HEK293 (cell line): ENCODE results near the gene PRPF19.
"Not testable (repeated sequence)": the region's sequence is repeated elsewhere in the genome, so short reads cannot be mapped to it uniquely, and the experiment has no call there.

Experiments
- CTCF ChIA-PET: fragments of 350-600 bp; formaldehyde crosslinking; extraction: SDS; loops from one replicate; lab custom pipeline; 2021; ENCODE audit warnings: antibody characterized with exemption; lab: Yijun Ruan, JAX
- POLR2A ChIA-PET: fragments of 300-600 bp; formaldehyde crosslinking; extraction: SDS; loops from one replicate; lab custom pipeline; 2020; ENCODE audit warnings: antibody characterized with exemption, inconsistent platforms; lab: Yijun Ruan, JAX
- H3K27ac ChIP-seq: fragments of 200-500 bp; sonication (Bioruptor generic); 2 replicates; pipeline ENCODE4 v1.5.1; 2014; ENCODE audit warnings: low read depth, low read length, control low read depth, inconsistent platforms; ENCODE audit errors: extremely low read depth
- H3K36me3 ChIP-seq, 2 experiments: fragments of 200-500 bp in 1 of 2; sonication (Bioruptor generic) in 1 of 2; 1 replicate in 1 of 2; 2 replicates in 1 of 2; pipeline ENCODE4 v1.5.1; 2014 to 2017; ENCODE audit warnings: inconsistent platforms in 2 of 2, low read length in 2 of 2; ENCODE audit not compliant: control insufficient read depth in 2 of 2, insufficient read depth in 1 of 2
- H3K4me1 ChIP-seq: fragments of 200-500 bp; sonication (Bioruptor generic); 2 replicates; pipeline ENCODE4 v1.5.1; 2014; ENCODE audit warnings: mild to moderate bottlenecking, low read length, inconsistent platforms; ENCODE audit not compliant: control insufficient read depth, insufficient read depth
- H3K4me3 ChIP-seq: 2 replicates; pipeline ENCODE4 v1.5.1; 2011; ENCODE audit warnings: low read depth, mild to moderate bottlenecking, control low read depth, low read length, moderate library complexity
- H3K9me3 ChIP-seq: fragments of 200-500 bp; sonication (Bioruptor generic); 2 replicates; pipeline ENCODE4 v1.5.1; 2014; ENCODE audit warnings: low read depth, low read length, inconsistent platforms; ENCODE audit not compliant: control insufficient read depth, insufficient read depth
- HOXD13 ChIP-seq: sonication (generic); formaldehyde crosslinking; IDR thresholded peaks from 2 replicates; pipeline ENCODE4 v1.8.0; 2022; ENCODE audit warnings: missing genetic modification reagents, borderline replicate concordance
- INSM2 ChIP-seq: fragments of 450-650 bp; formaldehyde crosslinking; IDR thresholded peaks from 2 replicates; pipeline ENCODE4 v1.5.1; 2016; ENCODE audit warnings: missing biosample characterization, missing genetic modification characterization
- KLF1 ChIP-seq: fragments of 450-650 bp; formaldehyde crosslinking; IDR thresholded peaks from 2 replicates; pipeline ENCODE4 v1.5.1; 2016; ENCODE audit warnings: missing biosample characterization, missing genetic modification characterization
- PRDM10 ChIP-seq: fragments of 450-650 bp; formaldehyde crosslinking; IDR thresholded peaks from 2 replicates; pipeline ENCODE4 v1.5.1; 2016; ENCODE audit warnings: missing biosample characterization, missing genetic modification characterization
- WT1 ChIP-seq: fragments of 450-650 bp; formaldehyde crosslinking; IDR thresholded peaks from 2 replicates; pipeline ENCODE4 v1.5.1; 2016; ENCODE audit warnings: missing biosample characterization, missing genetic modification characterization
- ZBTB20 ChIP-seq: fragments of 450-650 bp; formaldehyde crosslinking; IDR thresholded peaks from 2 replicates; pipeline ENCODE4 v1.5.1; 2016; ENCODE audit warnings: missing biosample characterization, missing genetic modification characterization
- ZFP69B ChIP-seq: fragments of 450-650 bp; formaldehyde crosslinking; IDR thresholded peaks from 2 replicates; pipeline ENCODE4 v1.5.1; 2016; ENCODE audit warnings: missing biosample characterization, missing genetic modification characterization
- ZIC2 ChIP-seq: fragments of 450-650 bp; formaldehyde crosslinking; IDR thresholded peaks from 2 replicates; pipeline ENCODE4 v1.5.1; 2016; ENCODE audit warnings: missing biosample characterization, missing genetic modification characterization
- ZNF16 ChIP-seq: fragments of 450-650 bp; formaldehyde crosslinking; IDR thresholded peaks from 2 replicates; pipeline ENCODE4 v1.5.1; 2016; ENCODE audit warnings: low read depth, missing biosample characterization, missing genetic modification characterization
- ZNF18 ChIP-seq: fragments of 450-650 bp; formaldehyde crosslinking; IDR thresholded peaks from 2 replicates; pipeline ENCODE4 v1.5.1; 2016; ENCODE audit warnings: missing biosample characterization, missing genetic modification characterization
- ZNF202 ChIP-seq: fragments of 450-650 bp; formaldehyde crosslinking; IDR thresholded peaks from 2 replicates; pipeline ENCODE4 v1.5.1; 2016; ENCODE audit warnings: missing biosample characterization, missing genetic modification characterization, borderline replicate concordance
- ZNF335 ChIP-seq: fragments of 450-650 bp; formaldehyde crosslinking; conservative IDR thresholded peaks from 2 replicates; pipeline ENCODE4 v1.5.1; 2016; ENCODE audit warnings: missing biosample characterization, missing genetic modification characterization
- ZNF391 ChIP-seq: fragments of 450-650 bp; formaldehyde crosslinking; IDR thresholded peaks from 2 replicates; pipeline ENCODE4 v1.5.1; 2016; ENCODE audit warnings: low read depth, missing biosample characterization, missing genetic modification characterization, borderline replicate concordance
- ZNF600 ChIP-seq: fragments of 450-650 bp; formaldehyde crosslinking; IDR thresholded peaks from 2 replicates; pipeline ENCODE4 v1.5.1; 2016; ENCODE audit warnings: missing biosample characterization, missing genetic modification characterization
- ZNF610 ChIP-seq: fragments of 450-650 bp; formaldehyde crosslinking; IDR thresholded peaks from 2 replicates; pipeline ENCODE4 v1.5.1; 2016; ENCODE audit warnings: missing biosample characterization, missing genetic modification characterization, borderline replicate concordance
- ZNF654 ChIP-seq: fragments of 450-650 bp; formaldehyde crosslinking; IDR thresholded peaks from 2 replicates; pipeline ENCODE4 v1.5.1; 2016; ENCODE audit warnings: low read depth, missing biosample characterization, missing genetic modification characterization
- ZSCAN23 ChIP-seq: fragments of 450-650 bp; formaldehyde crosslinking; IDR thresholded peaks from 2 replicates; pipeline ENCODE4 v1.5.1; 2016; ENCODE audit warnings: missing biosample characterization, missing genetic modification characterization

Gene PRPF19

DNA sequence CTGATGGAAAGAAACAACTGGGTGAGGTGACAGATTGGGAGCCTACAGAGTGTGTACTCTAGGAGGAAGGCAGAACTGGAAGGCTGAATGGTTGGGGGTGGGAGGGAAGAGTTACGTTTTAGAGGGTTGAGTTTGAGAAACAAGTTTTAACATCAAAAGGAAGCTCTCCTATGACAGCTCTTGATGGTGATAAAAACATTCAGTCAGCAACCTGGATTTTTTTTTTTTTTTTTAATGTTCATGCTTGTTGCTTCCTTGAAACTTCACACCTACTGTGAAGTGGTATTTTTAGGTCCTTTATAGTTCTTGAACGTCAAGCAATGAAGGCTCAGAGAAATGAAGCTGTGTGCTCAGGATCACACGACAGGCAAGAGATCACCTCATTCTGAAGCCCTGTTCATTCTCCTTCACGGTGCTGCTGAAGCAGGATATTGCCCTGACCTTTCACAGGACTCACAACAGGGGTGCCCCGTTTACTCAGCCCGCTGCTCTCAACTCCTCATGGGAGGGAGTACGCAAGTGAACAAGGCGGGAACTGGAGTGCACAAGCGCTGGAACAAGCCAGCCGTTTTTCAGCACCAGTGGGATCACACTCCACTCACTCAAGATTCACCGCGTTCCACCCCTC lies 6.0 kb upstream of the PRPF19 start:
- Histone ChIP-seq H3K36me3 (peaks cover 0 to 12% of the 10 kb centered on the region in 2 experiments; a peak in 1 of 3 replicates), H3K4me3 (no peak overlapping the region), H3K9me3 (no peaks in the 10 kb centered on the region), H3K4me1 (no peaks in the 10 kb centered on the region), H3K27ac (no peak overlapping the region)
- TF ChIP-seq ZIC2 (tag by site-specific recombination), result peak; percentile 48
- no peak for TF ChIP-seq HOXD13 (CRISPR knock-in tag)
- no peak for TF ChIP-seq ZNF654 (tag by site-specific recombination)
- TF ChIP-seq ZNF16 (tag by site-specific recombination), result no peak
- peak; percentile 29; the same call in 1 of the 2 replicates for TF ChIP-seq ZNF18
- ChIA-PET POLR2A (no interaction called here), CTCF (interaction anchor here (0.6 to 2.5 kb wide), 8 partner anchors 13 to 275 kb away, joined by 3 to 9 read pairs (median 4); no protein-coding TSS in a partner anchor)

DNA sequence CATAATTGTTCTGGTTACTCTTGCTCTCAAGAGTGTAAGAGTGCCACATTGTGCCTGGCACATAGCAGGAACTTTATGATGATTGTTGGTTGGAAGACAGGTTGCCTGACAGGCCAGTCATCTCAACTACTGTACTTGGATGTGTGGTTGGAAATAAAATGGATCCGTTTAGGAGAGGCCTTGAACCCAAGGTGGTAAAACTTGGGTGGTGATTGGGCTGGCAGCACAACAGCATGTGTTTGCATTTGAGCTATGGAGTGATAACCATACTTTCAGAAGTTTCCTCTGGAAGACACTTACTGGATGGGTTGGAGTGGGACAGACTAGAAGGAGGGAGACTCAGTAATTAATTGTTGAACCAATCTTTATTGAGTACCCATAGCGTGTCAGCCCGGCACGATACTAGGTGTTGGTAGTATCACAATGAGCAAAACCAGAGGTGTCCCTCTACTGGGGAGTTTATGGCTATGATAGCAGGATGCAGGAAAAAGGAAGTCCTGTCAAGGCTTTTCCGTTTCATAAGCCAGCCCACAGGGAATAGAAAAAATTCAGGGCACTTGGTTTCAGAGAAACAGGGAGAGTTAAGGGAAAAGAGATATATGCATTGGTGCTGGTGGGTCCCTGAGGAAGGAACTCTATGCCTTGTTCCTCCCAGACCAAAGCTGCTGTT lies 4.5 kb upstream of the PRPF19 start:
- ChIA-PET POLR2A (no interaction called here), CTCF (interaction anchor here (1.8 kb wide), 1 partner anchor 12 kb away, joined by 7 read pairs; no protein-coding TSS in a partner anchor)
- Histone ChIP-seq H3K4me3 (no peak overlapping the region), H3K4me1 (no peaks in the 10 kb centered on the region), H3K36me3 (peaks cover 0 to 2% of the 10 kb centered on the region in 2 experiments; a peak in 1 of 3 replicates), H3K9me3 (no peaks in the 10 kb centered on the region), H3K27ac (no peak overlapping the region)
- TF ChIP-seq KLF1 (no peak), ZNF391 (no peak), ZNF610 (tag by site-specific recombination) (no peak), INSM2 (tag by site-specific recombination) (no peak), ZNF202 (tag by site-specific recombination) (no peak), ZNF335 (tag by site-specific recombination) (no peak), ZSCAN23 (tag by site-specific recombination) (no peak), ZNF600 (tag by site-specific recombination) (no peak)

DNA sequence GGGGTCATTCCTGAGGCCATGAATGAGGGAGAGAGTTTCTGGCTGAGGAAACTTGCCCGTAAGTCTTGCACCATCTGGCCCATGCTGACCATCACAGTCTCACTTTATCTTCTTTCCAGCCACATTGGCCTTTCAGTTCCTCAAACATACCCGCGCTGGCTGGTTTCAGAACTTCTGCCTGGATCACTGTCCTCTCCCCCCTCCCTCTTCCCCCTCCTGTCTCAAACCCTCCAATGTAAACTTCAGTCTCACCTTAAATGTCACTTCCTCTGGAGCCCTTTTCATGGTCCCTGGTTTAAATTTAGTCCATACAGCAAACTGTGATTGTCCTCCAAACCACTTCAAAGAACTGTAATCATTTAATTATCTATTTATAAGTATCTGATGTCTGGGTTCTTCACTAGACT lies 3.9 kb upstream of the PRPF19 start:
- no peak overlapping the region for H3K27ac ChIP-seq
- CTCF ChIA-PET, result no interaction called here
- H3K4me3 ChIP-seq, result no peak overlapping the region

GRCh38 chr11:60909680-60910280 lies 3.4 kb upstream of the PRPF19 start:
- H3K4me1 ChIP-seq, H3K36me3 ChIP-seq, CTCF ChIA-PET, H3K9me3 ChIP-seq, POLR2A ChIA-PET, H3K27ac ChIP-seq, H3K4me3 ChIP-seq: not testable (repeated sequence)

More for the DNA sequence above, 3.9 kb upstream of the PRPF19 start:
- no peak for TF ChIP-seq ZFP69B
- no peak for TF ChIP-seq WT1 (tag by site-specific recombination)
- no peak for TF ChIP-seq PRDM10 (tag by site-specific recombination)
- no peak for TF ChIP-seq ZBTB20 (tag by site-specific recombination)
- Histone ChIP-seq H3K4me1 (no peaks in the 10 kb centered on the region), H3K9me3 (no peaks in the 10 kb centered on the region), H3K36me3 (no peaks in the 10 kb centered on the region)
- POLR2A ChIA-PET, result no interaction called here
